ENCODE results near the gene TEX14. TPM values are rescaled to one million over a fixed set of nuclear protein-coding genes. Genes with fewer than 3 reads are reported as not detected.

TEX14 gene
- polyA plus RNA-seq, 1 donor (not counting 4 experiments of a cell fraction or from before 2014, with no cell fraction given): 0.16 TPM

DNA sequence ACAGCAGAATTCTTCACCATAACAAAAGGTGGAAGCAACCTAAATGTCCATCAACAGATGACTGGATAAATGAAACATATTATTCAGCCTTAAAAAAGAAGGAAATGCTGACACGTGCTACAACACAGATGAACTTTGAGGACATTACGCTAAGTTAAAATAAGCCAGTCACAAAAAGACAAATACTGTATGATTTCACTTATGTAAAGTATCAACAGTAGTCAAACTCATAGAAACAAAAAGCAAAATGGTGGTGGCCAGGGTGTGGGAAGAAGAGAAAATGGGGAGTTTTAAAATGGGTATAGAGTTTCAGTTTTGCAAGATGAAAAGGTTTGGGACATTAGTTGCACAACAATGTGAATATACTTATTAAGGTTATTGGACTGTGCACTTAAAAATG, 127.6 kb downstream of the TEX14 start:
- H3K79me2 ChIP-seq (ENCODE audit: control insufficient read depth, insufficient read depth, low read length): no peaks in the 10 kb centered on the region
- no peaks in the 10 kb centered on the region for H3K9me1 ChIP-seq (ENCODE audit: control insufficient read depth, extremely low read depth, insufficient read depth, low read length)
- FAIRE-seq: no peak
- no peak for DNase-seq (ENCODE audit: low read depth, low spot score)
- no peak overlapping the region for H3K9ac ChIP-seq (ENCODE audit: control insufficient read depth, extremely low read depth, insufficient read depth, low read length)
- no peak overlapping the region for H3K27ac ChIP-seq (ENCODE audit: control insufficient read depth, insufficient read depth, low read length)
- H2AFZ ChIP-seq (ENCODE audit: control insufficient read depth, low read length): no peak overlapping the region
- no peaks in the 10 kb centered on the region for H3K27me3 ChIP-seq (ENCODE audit: control insufficient read depth, extremely low read depth, insufficient read depth, low read length)
- H3K36me3 ChIP-seq (ENCODE audit: control insufficient read depth in 2 of 2, extremely low read depth in 1 of 2, insufficient read depth in 2 of 2, low read length in 2 of 2): no peaks in the 10 kb centered on the region
- peaks cover 15% of the 10 kb centered on the region for H3K4me1 ChIP-seq (ENCODE audit: control insufficient read depth, extremely low read depth, insufficient read depth, low read length)
- H4K20me1 ChIP-seq (ENCODE audit: control insufficient read depth, extremely low read depth, insufficient read depth, low read length): no peaks in the 10 kb centered on the region
- no peak overlapping the region for H3K4me2 ChIP-seq (ENCODE audit: control insufficient read depth, extremely low read depth, insufficient read depth, low read depth, low read length)
- dilution Hi-C loops (cut with MboI; ENCODE audit: extremely low pct_ligation_motif_present, low sequenced_read_pairs): no loop called here
- no peaks in the 10 kb centered on the region for H3K9me3 ChIP-seq (ENCODE audit: control insufficient read depth, low read depth, low read length)
- TF ChIP-seq EZH2 (IDR thresholded peaks at IDR 0.05; ENCODE audit: low read length): no peak
- TF ChIP-seq, protein P1, sequence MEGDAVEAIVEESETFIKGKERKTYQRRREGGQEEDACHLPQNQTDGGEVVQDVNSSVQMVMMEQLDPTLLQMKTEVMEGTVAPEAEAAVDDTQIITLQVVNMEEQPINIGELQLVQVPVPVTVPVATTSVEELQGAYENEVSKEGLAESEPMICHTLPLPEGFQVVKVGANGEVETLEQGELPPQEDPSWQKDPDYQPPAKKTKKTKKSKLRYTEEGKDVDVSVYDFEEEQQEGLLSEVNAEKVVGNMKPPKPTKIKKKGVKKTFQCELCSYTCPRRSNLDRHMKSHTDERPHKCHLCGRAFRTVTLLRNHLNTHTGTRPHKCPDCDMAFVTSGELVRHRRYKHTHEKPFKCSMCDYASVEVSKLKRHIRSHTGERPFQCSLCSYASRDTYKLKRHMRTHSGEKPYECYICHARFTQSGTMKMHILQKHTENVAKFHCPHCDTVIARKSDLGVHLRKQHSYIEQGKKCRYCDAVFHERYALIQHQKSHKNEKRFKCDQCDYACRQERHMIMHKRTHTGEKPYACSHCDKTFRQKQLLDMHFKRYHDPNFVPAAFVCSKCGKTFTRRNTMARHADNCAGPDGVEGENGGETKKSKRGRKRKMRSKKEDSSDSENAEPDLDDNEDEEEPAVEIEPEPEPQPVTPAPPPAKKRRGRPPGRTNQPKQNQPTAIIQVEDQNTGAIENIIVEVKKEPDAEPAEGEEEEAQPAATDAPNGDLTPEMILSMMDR (optimal IDR thresholded peaks at IDR 0.05 in 1 of 3, IDR thresholded peaks at IDR 0.05 in 1 of 3, conservative IDR thresholded peaks at IDR 0.05 in 1 of 3; ENCODE audit: extremely low read depth in 1 of 3, insufficient read depth in 2 of 3, low read length in 3 of 3): no peak
- no peak overlapping the region for H3K4me3 ChIP-seq (ENCODE audit: control insufficient read depth in 2 of 3, extremely low read depth in 1 of 3, insufficient read depth in 2 of 3, low read depth in 1 of 3, low read length in 3 of 3)

DNA sequence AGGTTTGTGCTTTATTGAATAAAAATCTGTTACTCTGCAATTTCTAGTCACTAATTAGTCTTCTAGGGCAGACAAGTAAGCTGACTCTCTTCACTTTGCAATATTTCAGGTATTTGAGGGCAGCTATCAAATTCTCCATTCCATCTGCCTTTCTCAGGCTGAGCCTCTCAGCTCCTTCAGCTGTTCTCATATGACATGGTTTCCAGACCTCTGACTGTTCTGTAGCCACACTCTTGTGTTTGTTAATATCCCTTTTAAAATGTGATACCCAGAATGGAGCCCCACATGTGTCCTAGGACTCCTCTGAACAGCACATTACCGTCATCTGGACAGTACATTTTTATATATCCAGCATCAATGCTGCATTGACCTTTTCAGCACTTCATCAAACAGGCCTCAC, 131.3 kb downstream of the TEX14 start:
- Histone ChIP-seq H3K9me3 (ENCODE audit: control insufficient read depth, low read depth, low read length) (no peaks in the 10 kb centered on the region), H3K27me3 (ENCODE audit: control insufficient read depth, extremely low read depth, insufficient read depth, low read length) (no peaks in the 10 kb centered on the region), H3K4me1 (ENCODE audit: control insufficient read depth, extremely low read depth, insufficient read depth, low read length) (peaks cover 19% of the 10 kb centered on the region), H3K4me2 (ENCODE audit: control insufficient read depth, extremely low read depth, insufficient read depth, low read depth, low read length) (no peak overlapping the region), H2AFZ (ENCODE audit: control insufficient read depth, low read length) (no peak overlapping the region), H4K20me1 (ENCODE audit: control insufficient read depth, extremely low read depth, insufficient read depth, low read length) (no peaks in the 10 kb centered on the region), H3K36me3 (ENCODE audit: control insufficient read depth in 2 of 2, extremely low read depth in 1 of 2, insufficient read depth in 2 of 2, low read length in 2 of 2) (no peaks in the 10 kb centered on the region), H3K9me1 (ENCODE audit: control insufficient read depth, extremely low read depth, insufficient read depth, low read length) (no peaks in the 10 kb centered on the region), H3K79me2 (ENCODE audit: control insufficient read depth, insufficient read depth, low read length) (no peaks in the 10 kb centered on the region), H3K27ac (ENCODE audit: control insufficient read depth, insufficient read depth, low read length) (no peak overlapping the region), H3K4me3 (ENCODE audit: control insufficient read depth in 2 of 3, extremely low read depth in 1 of 3, insufficient read depth in 2 of 3, low read depth in 1 of 3, low read length in 3 of 3) (no peak overlapping the region), H3K9ac (ENCODE audit: control insufficient read depth, extremely low read depth, insufficient read depth, low read length) (no peak overlapping the region)
- TF ChIP-seq EZH2 (IDR thresholded peaks at IDR 0.05; ENCODE audit: low read length): no peak
- TF ChIP-seq, protein P1 (optimal IDR thresholded peaks at IDR 0.05 in 1 of 3, IDR thresholded peaks at IDR 0.05 in 1 of 3, conservative IDR thresholded peaks at IDR 0.05 in 1 of 3; ENCODE audit: extremely low read depth in 1 of 3, insufficient read depth in 2 of 3, low read length in 3 of 3): no peak
- dilution Hi-C loops (cut with MboI; ENCODE audit: extremely low pct_ligation_motif_present, low sequenced_read_pairs): no loop called here
- DNase-seq (ENCODE audit: low read depth, low spot score) (no peak), FAIRE-seq (no peak)

All from keratinocyte (primary cell).